GM23338 (cell line): ENCODE data around the gene DCAF6. TPM values are rescaled to one million over a fixed set of nuclear protein-coding genes. Genes with fewer than 3 reads are reported as not detected.

Experiments
- ATAC-seq: fragments of 200-7000 bp; cut with Tn5 transposase; 3 replicates; pipeline ENCODE4 v1.9.1; 2020
- DNase-seq: peaks from one replicate; pipeline ENCODE4 v3.0.0-alpha.2; 2015; ENCODE audit warnings: low spot score
- H2AFZ ChIP-seq: fragments of 200-600 bp; sonication (generic); 2 replicates; pipeline ENCODE4 v1.8.0; 2016; ENCODE audit warnings: antibody characterized with exemption, mild to moderate bottlenecking, moderate library complexity
- H3F3A ChIP-seq: fragments of 200-600 bp; sonication (generic); replicated peaks from 2 replicates; pipeline ENCODE4 v1.8.0; 2017; ENCODE audit warnings: antibody characterized with exemption, mixed run types, low read depth
- H3K27ac ChIP-seq: fragments of 200-600 bp; sonication (generic); 2 replicates; pipeline ENCODE4 v1.6.1; 2016; ENCODE audit warnings: low read depth
- H3K27me3 ChIP-seq: fragments of 200-600 bp; sonication (generic); 2 replicates; pipeline ENCODE4 v1.8.0; 2016; ENCODE audit warnings: mild to moderate bottlenecking, mixed run types, moderate library complexity; ENCODE audit not compliant: insufficient read depth
- H3K36me3 ChIP-seq: fragments of 200-600 bp; sonication (generic); 2 replicates; pipeline ENCODE4 v1.8.0; 2016; ENCODE audit warnings: mild to moderate bottlenecking; ENCODE audit not compliant: insufficient read depth
- H3K4me1 ChIP-seq: fragments of 200-600 bp; sonication (generic); 2 replicates; pipeline ENCODE4 v1.8.0; 2016; ENCODE audit warnings: mild to moderate bottlenecking, moderate library complexity; ENCODE audit not compliant: insufficient read depth
- H3K4me2 ChIP-seq: fragments of 200-600 bp; sonication (generic); 2 replicates; pipeline ENCODE4 v1.7.1; 2017; ENCODE audit warnings: mixed run types
- H3K4me3 ChIP-seq: fragments of 200-600 bp; sonication (generic); 2 replicates; pipeline ENCODE4 v1.6.1; 2016; ENCODE audit warnings: mixed run types
- H3K79me2 ChIP-seq: fragments of 200-600 bp; sonication (generic); replicated peaks from 2 replicates; pipeline ENCODE4 v1.8.0; 2017; ENCODE audit warnings: mild to moderate bottlenecking; ENCODE audit not compliant: insufficient read depth
- H3K9me2 ChIP-seq: fragments of 200-600 bp; sonication (generic); 2 replicates; pipeline ENCODE4 v1.8.0; 2017; ENCODE audit not compliant: insufficient read depth
- H4K20me1 ChIP-seq: fragments of 200-600 bp; sonication (generic); replicated peaks from 2 replicates; pipeline ENCODE4 v1.8.0; 2017; ENCODE audit warnings: mild to moderate bottlenecking; ENCODE audit not compliant: insufficient read depth
- H3K27ac Mint-ChIP-seq: 2 replicates; pipeline ENCODE4 v1.8.0; 2020; ENCODE audit warnings: inconsistent platforms, mild to moderate bottlenecking, moderate library complexity, mixed read lengths
- H3K27me3 Mint-ChIP-seq: 3 replicates; pipeline ENCODE4 v1.8.0; 2022; ENCODE audit warnings: low read depth, mild to moderate bottlenecking, moderate library complexity, mixed read lengths, inconsistent platforms; ENCODE audit not compliant: insufficient read depth, poor library complexity
- H3K36me3 Mint-ChIP-seq: 3 replicates; pipeline ENCODE4 v1.8.0; 2021; ENCODE audit warnings: low read depth, mild to moderate bottlenecking, inconsistent platforms, moderate library complexity, mixed read lengths
- H3K4me1 Mint-ChIP-seq: 3 replicates; pipeline ENCODE4 v1.8.0; 2020; ENCODE audit warnings: mild to moderate bottlenecking, inconsistent platforms, mixed read lengths
- H3K4me3 Mint-ChIP-seq: 3 replicates; pipeline ENCODE4 v1.8.0; 2021; ENCODE audit warnings: moderate library complexity, mild to moderate bottlenecking, inconsistent platforms, mixed read lengths
- H3K9me3 Mint-ChIP-seq: 3 replicates; pipeline ENCODE4 v1.8.0; 2020; ENCODE audit warnings: moderate library complexity, mild to moderate bottlenecking, inconsistent platforms, mixed read lengths
- ETS1 ChIP-seq: IDR thresholded peaks from 2 replicates; pipeline ENCODE4 v1.6.1; 2016; ENCODE audit warnings: antibody characterized with exemption
- EZH2 ChIP-seq: fragments of 200-600 bp; sonication (generic); IDR thresholded peaks from one replicate; pipeline ENCODE4 v1.8.0; 2017; ENCODE audit warnings: antibody characterized with exemption, mild to moderate bottlenecking, low read depth; ENCODE audit not compliant: unreplicated experiment
- NANOG ChIP-seq: IDR thresholded peaks from 2 replicates; pipeline ENCODE4 v1.6.1; 2016; ENCODE audit warnings: antibody characterized with exemption, borderline replicate concordance
- ZNF114 ChIP-seq: fragments of 250-450 bp; sonication (Bioruptor Pico); IDR thresholded peaks from 2 replicates; pipeline ENCODE4 v1.5.0; 2020; ENCODE audit warnings: mild to moderate bottlenecking, moderate library complexity
- ZNF331 ChIP-seq: fragments of 250-450 bp; sonication (Bioruptor Pico); IDR thresholded peaks from 2 replicates; pipeline ENCODE4 v1.5.0; 2020; ENCODE audit warnings: low read depth, mild to moderate bottlenecking, moderate library complexity
- polyA plus RNA-seq: library from polyadenylated mRNA; unstranded; fragments of >200 nt; fragmentation: Nextera tagmentation; extraction: Ambion mirVana; gene quantifications from 2 replicates; pipeline ENCODE4 v1.2.1, GENCODE V29; 2016
- total RNA-seq: library from RNA; depleted of rRNA; stranded (reverse); fragments of >200 nt; shearing (Covaris generic); gene quantifications from 2 replicates; pipeline ENCODE4 v1.2.3, GENCODE V29; 2014
- TF ChIP-seq, protein P1 (sequence below): fragments of 250-450 bp; sonication (Bioruptor Pico); IDR thresholded peaks from 2 replicates; pipeline ENCODE4 v1.5.0; 2020; ENCODE audit warnings: mild to moderate bottlenecking, moderate library complexity

The DCAF6 gene
- total and polyA plus RNA-seq, 2 experiments from 2014 or later, result 18.6 to 27.3 TPM

- DNase-seq (no peak), ATAC-seq (no peak)
- no peak overlapping the region for H3K27ac ChIP-seq
- Mint-ChIP-seq H3K36me3 (peaks cover 12% of the 10 kb centered on the region; the same call in 2 of the 3 replicates), H3K27ac (no peak overlapping the region), H3K9me3 (no peaks in the 10 kb centered on the region), H3K4me1 (no peaks in the 10 kb centered on the region), H3K4me3 (no peak overlapping the region), H3K27me3 (peaks cover 2% of the 10 kb centered on the region)
- no peaks in the 10 kb centered on the region for H3F3A ChIP-seq
- no peaks in the 10 kb centered on the region for H3K79me2 ChIP-seq
- no peaks in the 10 kb centered on the region for H3K9me2 ChIP-seq
- H3K36me3 ChIP-seq, result no peaks in the 10 kb centered on the region
- no peak overlapping the region for H2AFZ ChIP-seq
- no peaks in the 10 kb centered on the region for H3K27me3 ChIP-seq
- H3K4me1 ChIP-seq, result no peaks in the 10 kb centered on the region
- no peak overlapping the region for H3K4me3 ChIP-seq
- TF ChIP-seq, protein P1, sequence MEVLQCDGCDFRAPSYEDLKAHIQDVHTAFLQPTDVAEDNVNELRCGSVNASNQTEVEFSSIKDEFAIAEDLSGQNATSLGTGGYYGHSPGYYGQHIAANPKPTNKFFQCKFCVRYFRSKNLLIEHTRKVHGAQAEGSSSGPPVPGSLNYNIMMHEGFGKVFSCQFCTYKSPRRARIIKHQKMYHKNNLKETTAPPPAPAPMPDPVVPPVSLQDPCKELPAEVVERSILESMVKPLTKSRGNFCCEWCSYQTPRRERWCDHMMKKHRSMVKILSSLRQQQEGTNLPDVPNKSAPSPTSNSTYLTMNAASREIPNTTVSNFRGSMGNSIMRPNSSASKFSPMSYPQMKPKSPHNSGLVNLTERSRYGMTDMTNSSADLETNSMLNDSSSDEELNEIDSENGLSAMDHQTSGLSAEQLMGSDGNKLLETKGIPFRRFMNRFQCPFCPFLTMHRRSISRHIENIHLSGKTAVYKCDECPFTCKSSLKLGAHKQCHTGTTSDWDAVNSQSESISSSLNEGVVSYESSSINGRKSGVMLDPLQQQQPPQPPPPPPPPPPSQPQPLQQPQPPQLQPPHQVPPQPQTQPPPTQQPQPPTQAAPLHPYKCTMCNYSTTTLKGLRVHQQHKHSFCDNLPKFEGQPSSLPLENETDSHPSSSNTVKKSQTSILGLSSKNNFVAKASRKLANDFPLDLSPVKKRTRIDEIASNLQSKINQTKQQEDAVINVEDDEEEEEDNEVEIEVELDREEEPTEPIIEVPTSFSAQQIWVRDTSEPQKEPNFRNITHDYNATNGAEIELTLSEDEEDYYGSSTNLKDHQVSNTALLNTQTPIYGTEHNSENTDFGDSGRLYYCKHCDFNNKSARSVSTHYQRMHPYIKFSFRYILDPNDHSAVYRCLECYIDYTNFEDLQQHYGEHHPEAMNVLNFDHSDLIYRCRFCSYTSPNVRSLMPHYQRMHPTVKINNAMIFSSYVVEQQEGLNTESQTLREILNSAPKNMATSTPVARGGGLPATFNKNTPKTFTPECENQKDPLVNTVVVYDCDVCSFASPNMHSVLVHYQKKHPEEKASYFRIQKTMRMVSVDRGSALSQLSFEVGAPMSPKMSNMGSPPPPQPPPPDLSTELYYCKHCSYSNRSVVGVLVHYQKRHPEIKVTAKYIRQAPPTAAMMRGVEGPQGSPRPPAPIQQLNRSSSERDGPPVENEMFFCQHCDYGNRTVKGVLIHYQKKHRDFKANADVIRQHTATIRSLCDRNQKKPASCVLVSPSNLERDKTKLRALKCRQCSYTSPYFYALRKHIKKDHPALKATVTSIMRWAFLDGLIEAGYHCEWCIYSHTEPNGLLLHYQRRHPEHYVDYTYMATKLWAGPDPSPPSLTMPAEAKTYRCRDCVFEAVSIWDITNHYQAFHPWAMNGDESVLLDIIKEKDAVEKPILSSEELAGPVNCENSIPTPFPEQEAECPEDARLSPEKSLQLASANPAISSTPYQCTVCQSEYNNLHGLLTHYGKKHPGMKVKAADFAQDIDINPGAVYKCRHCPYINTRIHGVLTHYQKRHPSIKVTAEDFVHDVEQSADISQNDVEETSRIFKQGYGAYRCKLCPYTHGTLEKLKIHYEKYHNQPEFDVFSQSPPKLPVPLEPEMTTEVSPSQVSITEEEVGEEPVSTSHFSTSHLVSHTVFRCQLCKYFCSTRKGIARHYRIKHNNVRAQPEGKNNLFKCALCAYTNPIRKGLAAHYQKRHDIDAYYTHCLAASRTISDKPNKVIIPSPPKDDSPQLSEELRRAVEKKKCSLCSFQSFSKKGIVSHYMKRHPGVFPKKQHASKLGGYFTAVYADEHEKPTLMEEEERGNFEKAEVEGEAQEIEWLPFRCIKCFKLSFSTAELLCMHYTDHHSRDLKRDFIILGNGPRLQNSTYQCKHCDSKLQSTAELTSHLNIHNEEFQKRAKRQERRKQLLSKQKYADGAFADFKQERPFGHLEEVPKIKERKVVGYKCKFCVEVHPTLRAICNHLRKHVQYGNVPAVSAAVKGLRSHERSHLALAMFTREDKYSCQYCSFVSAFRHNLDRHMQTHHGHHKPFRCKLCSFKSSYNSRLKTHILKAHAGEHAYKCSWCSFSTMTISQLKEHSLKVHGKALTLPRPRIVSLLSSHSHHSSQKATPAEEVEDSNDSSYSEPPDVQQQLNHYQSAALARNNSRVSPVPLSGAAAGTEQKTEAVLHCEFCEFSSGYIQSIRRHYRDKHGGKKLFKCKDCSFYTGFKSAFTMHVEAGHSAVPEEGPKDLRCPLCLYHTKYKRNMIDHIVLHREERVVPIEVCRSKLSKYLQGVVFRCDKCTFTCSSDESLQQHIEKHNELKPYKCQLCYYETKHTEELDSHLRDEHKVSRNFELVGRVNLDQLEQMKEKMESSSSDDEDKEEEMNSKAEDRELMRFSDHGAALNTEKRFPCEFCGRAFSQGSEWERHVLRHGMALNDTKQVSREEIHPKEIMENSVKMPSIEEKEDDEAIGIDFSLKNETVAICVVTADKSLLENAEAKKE (CRISPR knock-in tag), result no peak
- TF ChIP-seq ZNF331 (CRISPR knock-in tag) (no peak), EZH2 (no peak), ZNF114 (no peak), ETS1 (no peak), NANOG (no peak)
- H3K4me2 ChIP-seq, result no peak overlapping the region
- no peaks in the 10 kb centered on the region for H4K20me1 ChIP-seq
These were observed 162.9 kb downstream of the DCAF6 start for GRCh38 chr1:168099337-168099801.
